HG03060 (cell line): Measurements from ENCODE around the gene UMODL1.

ENCODE experiments used
- ATAC-seq: cut with Tn5 transposase; IDR thresholded peaks from one replicate; pipeline ENCODE4 v1.9.1; 2021; ENCODE audit warnings: low read depth, moderate number of reproducible peaks; ENCODE audit not compliant: unreplicated experiment

The UMODL1 gene

GRCh38 chr21:42157606-42158310 lies 86.6 kb downstream of the UMODL1 start:
- no peak for ATAC-seq

GRCh38 chr21:42158846-42159245 lies 87.7 kb downstream of the UMODL1 start:
- no peak for ATAC-seq

DNA sequence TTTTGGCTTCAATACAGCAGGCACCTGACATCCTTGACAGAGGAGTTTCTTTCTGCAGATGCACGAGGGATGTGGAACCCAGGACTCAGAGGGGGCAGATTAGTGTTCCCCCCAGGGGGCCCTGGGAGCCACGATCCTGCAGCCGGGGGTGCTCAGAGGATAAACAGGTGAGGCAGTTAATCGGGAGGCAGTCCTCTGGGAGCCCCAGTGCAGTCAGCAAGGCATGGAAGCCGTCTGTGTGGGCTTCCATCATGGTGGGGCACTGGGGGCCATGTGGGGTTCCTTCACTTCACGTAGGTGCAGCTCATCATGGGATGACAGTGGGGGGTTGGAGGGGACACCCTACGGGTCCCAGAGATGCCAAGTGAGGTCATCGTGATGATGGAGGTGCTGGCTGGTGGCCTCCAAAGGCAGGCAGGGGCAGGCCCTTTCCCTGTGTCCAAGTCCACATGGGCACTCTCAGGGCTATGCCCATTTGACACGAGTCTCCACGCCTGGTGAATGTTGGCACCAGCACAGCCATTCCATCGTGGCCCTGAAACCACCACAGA lies 88.5 kb downstream of the UMODL1 start:
- ATAC-seq: no peak

DNA sequence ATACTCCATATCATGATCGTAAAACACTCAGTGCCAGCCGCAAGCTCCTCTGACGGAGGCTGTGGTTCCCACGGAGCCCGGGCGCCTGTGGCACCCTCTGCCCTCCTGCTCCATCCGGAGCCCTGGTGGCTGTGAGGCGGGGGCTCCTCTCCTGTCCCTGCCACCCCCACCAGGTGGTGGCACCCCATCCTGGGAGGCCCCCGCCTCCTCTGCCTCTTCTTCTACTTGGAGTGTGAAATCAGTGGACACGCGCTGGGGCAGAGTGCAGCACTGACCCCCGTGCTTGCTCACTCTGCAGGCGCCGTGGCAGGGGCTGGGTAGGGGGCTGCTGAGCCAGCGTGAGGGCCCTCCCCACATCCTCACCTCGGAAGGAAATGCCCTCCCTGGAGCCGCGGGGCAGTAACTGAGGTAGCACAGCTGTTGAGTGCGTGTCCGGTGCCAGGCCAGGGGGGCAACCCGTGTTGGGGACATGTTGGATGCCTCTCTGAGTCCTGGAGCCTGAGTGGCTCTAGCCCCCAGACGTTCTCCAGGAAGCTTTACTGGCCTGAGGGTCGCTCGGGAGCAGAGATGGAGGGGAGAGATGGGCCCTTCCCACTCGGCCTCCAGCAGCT lies 89.1 kb downstream of the UMODL1 start:
- ATAC-seq: no peak

DNA sequence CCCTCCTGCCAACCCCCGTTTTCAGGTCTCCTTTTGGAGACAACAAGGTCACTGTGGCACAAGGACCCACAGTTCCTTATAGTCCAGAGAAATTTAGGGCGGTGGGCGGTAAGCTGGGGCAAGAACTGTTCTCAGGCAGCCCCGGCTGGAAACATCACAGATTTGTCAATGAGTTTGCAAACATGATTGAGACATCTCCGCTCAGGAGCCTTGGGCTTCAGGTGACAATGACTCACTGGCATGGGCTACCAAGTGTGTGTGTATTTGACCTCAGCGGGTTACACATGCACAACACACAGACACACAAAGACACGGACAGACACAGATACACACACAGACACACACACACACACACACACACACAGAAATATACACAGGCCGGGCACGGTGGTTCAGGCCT lies 89.6 kb downstream of the UMODL1 start:
- ATAC-seq: no peak

DNA sequence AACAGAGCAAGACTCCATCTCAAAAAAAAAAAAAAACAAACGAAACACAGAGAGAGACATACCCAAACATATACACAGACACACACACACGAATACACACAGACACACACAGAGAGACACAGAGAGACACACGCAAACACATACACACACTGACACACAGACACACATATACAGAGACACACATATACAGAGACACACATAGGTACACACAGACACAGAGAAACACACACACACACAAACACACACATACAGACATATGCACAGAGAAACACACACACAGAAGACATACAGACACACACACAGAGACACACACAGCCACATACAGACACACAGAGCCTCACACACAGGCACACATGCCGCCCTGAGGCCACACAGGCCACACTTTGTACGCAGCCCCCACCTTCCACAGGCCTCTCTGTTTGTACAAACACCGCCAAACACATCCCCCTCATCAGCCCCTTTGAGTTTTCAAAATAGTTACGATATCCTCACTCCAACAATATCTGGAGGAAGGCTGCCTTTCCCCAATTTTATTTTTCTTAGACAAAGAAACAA lies 90.4 kb downstream of the UMODL1 start:
- ATAC-seq: no peak

GRCh38 chr21:42161956-42162681 lies 91.0 kb downstream of the UMODL1 start:
- no peak for ATAC-seq

GRCh38 chr21:42162831-42163510 lies 91.9 kb downstream of the UMODL1 start:
- ATAC-seq: no peak

- no peak for ATAC-seq
These were observed 92.4 kb downstream of the UMODL1 start for GRCh38 chr21:42163511-42163863.

DNA sequence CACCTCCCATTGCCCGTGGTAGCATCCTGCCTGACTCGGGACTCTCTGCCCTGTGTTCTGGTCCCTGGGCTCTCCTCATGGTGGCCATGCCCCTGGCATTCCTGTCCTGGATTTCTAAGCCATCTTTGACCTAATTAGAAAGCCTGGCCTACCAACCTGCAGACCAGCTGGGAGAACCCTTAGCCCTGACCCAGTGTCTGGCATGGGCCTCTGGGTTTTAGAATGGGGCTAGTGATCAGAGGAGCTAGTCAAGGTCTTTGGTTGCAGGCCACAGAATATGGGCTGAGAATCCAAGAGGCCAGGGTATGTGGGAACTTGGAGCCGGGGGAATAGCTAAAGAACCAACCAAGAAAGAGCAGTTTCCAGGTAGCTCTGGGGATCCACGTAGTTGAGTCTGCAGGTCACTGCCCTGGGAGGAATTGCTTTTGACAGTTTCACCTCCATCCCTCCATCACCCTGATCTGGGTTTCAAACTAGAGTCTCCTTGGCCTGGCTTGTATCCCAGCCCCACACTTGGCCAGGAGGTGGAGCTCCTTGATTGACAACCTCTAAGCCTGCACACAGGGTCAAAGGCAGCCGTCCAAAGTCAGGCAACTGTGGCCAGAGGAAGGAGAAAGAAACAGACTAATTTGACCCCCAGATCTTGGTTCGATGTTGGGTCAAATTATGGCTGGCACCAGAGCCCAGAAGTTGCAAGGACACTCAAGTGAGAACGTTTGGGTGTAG lies 93.1 kb downstream of the UMODL1 start:
- ATAC-seq: no peak

DNA sequence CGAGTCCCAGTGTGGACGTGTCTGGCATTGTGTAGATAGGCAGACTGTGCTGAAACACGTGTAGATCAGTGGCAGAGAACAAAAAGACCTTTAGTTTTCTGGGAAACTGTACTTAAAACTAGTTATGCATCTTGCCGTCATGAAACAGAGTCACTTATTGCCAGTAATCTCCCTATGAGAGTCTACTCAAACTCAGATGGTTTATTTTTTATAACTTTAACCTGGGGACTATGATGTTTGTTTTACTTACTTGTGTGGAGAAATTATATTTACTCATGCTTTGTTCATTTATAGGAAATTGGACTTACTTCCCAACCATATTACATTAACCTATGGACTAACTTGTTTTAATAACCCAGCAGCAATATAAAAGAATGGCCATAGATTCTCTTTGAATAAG lies 93.7 kb downstream of the UMODL1 start:
- ATAC-seq: no peak

DNA sequence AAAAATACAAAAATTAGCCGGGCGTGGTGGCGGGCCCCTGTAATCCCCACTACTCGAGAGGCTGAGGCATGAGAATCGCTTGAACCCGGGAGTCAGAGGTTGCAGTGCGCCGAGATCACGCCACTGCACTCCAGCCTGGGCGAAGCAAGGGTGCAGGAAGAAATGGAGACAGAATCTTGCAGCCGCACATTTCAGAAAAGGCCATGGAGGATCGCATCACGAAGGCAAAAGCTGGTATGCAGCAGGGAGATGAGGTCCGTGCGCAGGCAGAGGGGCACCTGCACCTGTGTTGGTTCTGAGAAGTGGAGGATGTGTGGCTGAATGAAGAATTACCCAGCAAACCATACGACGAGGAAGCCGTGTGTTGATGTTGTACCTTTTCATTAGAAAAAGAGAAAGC lies 94.8 kb downstream of the UMODL1 start:
- no peak for ATAC-seq

GRCh38 chr21:42169758-42170157 lies 98.6 kb downstream of the UMODL1 start:
- ATAC-seq: no peak

DNA sequence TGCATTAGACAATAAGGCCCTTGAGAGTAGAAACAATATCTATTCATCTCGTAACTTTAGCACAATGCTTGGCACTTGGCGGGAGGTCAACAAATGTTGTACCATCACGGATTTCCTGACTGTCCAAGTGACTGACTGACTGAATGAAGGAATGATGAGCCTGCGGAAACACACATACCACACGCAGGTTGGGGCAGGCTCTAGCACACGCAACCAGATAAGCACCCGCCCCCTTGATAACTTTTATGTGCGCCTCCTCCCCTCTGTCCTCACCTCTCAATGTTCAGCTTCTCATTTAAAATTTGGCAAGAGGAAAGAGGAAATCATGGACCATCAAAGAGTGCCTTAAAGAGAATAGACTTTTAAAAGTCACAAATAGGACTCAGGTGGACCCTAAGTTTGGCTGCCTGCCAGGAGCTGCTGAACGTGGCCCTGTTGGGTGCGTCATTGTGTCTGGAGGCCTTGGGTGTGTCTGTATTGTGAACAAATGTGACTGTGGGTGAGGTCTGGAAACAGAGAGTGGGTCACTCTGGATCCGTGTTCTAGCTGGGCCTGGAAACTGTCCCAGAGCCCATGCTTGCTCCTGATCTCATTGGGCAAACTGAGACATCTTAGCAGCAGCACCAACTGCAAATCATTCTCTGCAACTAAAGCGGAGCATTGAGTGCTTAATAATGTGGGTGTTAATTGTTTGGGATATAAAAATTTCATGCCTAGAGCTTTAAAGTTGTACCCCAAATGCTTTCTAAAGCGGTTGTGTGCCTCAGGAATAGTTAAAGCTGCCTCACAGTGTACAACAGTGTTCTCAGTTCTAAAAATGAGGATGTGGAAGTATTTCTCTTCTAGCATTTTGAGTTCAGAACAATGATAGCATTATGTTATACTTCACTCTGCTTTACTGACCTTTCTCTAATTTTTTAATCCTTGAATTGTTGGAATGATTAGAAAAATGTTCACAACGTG lies 100.3 kb downstream of the UMODL1 start:
- no peak for ATAC-seq

GRCh38 chr21:42172596-42173483 lies 101.7 kb downstream of the UMODL1 start:
- no peak for ATAC-seq

DNA sequence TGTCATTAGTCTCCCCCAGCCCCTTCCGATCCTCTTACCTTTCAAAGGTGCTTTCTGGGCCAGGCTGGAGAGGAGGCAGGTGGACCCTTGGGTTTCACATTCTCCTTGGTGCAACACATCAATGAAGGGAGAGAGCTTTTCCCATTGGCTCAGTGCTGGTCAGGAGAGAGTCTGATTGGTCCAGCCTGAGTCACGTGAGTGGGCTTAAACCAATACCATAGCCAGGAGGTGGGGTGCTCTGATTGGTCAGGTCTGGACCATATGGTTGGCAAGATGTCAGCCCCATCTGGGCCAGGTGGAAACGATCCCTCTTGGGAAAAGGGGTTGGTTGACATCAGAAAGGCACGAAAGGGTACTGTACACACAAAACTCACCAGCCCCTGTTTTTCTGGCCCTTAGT lies 103.1 kb downstream of the UMODL1 start:
- ATAC-seq: no peak

GRCh38 chr21:42175110-42175710 lies 104.1 kb downstream of the UMODL1 start:
- ATAC-seq: no peak

DNA sequence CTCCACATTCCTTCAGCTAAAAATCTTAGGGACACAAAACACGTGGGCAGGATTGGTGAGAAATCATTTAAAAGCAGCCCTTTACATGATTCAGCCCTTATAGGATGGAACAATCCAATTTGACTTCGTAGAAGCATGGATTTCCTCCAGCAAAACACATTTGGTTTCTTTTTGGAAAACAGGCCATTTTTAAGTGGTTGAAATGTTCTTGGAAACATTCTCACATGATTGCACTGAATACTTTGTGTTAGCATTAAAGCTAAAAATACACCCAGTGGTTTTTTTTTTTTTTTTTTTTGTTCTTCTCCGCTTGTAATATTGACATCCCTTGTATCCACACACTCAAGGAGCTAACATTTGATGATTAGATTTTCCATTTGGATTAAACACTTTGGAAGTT lies 105.7 kb downstream of the UMODL1 start:
- ATAC-seq: no peak
